Measurements from ENCODE around the gene HPX.

Gene HPX

GRCh38 chr11:6388748-6389147, 52.0 kb downstream of the HPX start:
- DNase-seq = no peak

- no peak for DNase-seq
These were observed 52.8 kb downstream of the HPX start for GRCh38 chr11:6387811-6388599.

GRCh38 chr11:6385046-6385777, 55.6 kb downstream of the HPX start:
- DNase-seq = no peak

Data from activated CD8-positive, alpha-beta memory T cell treated with anti-CD3 and anti-CD28 coated beads for 24 hours (primary cell).